ENCODE measurements around the gene CCR5. TPM values are rescaled to one million over a fixed set of nuclear protein-coding genes. Genes with fewer than 3 reads are reported as not detected.

CCR5 gene
- total RNA-seq, 1 experiment from 2014 or later: not detected

- intact Hi-C loops (cut with micrococcal nuclease): no loop called here
- CTCF ChIA-PET: no interaction called here
Measured at GRCh38 chr3:46414739-46415138, 44.0 kb downstream of the CCR5 start.

GRCh38 chr3:46416125-46416810 is 45.5 kb downstream of the CCR5 start:
- POLR2A ChIA-PET (ENCODE audit: unreplicated experiment): no interaction called here
- intact Hi-C loops (cut with micrococcal nuclease): no loop called here
- DNase-seq: no peak
- H4K20me1 ChIP-seq (ENCODE audit: low read length): no peaks in the 10 kb centered on the region
- H3K79me2 ChIP-seq (ENCODE audit: low read length): no peaks in the 10 kb centered on the region
- no peak overlapping the region for H3K27ac ChIP-seq (ENCODE audit: low read length)
- H2AFZ ChIP-seq (ENCODE audit: low read length): no peak overlapping the region
- TF ChIP-seq EZH2phosphoT487 (IDR thresholded peaks at IDR 0.05; ENCODE audit: borderline replicate concordance, low read length) (no peak), EZH2 (IDR thresholded peaks at IDR 0.05; ENCODE audit: low read length, unreplicated experiment) (no peak), CTCF (conservative IDR thresholded peaks at IDR 0.05; ENCODE audit: low read depth, low read length) (no peak)
- H3K4me3 ChIP-seq (ENCODE audit: low read length): no peak overlapping the region
- no peaks in the 10 kb centered on the region for H3F3A ChIP-seq (ENCODE audit: low read length, unreplicated experiment)
- BruUV-seq (replicated peaks): no TSS peak
- H3K36me3 ChIP-seq (ENCODE audit: low read depth, low read length): no peaks in the 10 kb centered on the region
- H3K27me3 ChIP-seq (ENCODE audit: low read length): no peaks in the 10 kb centered on the region
- CTCF ChIA-PET: no interaction called here
- H3K9me3 ChIP-seq (ENCODE audit: low read length): no peaks in the 10 kb centered on the region
- H3K9me2 ChIP-seq (replicated peaks; ENCODE audit: low read length): no peaks in the 10 kb centered on the region
- no peak overlapping the region for H3K4me2 ChIP-seq (ENCODE audit: low read length)
- peaks cover 7% of the 10 kb centered on the region; the same call in 1 of the 2 replicates for H3K4me1 ChIP-seq (ENCODE audit: insufficient read depth, low read length)
- ATAC-seq: no peak
- no peak overlapping the region for H3K9ac ChIP-seq (ENCODE audit: low read length)

More at GRCh38 chr3:46414739-46415138, 44.0 kb downstream of the CCR5 start:
- BruUV-seq (replicated peaks): no TSS peak
- Histone ChIP-seq H3K4me1 (ENCODE audit: insufficient read depth, low read length) (peaks cover 7% of the 10 kb centered on the region; the same call in 1 of the 2 replicates), H3K4me2 (ENCODE audit: low read length) (no peak overlapping the region), H3K36me3 (ENCODE audit: low read depth, low read length) (no peaks in the 10 kb centered on the region), H3K9ac (ENCODE audit: low read length) (no peak overlapping the region), H3K9me2 (replicated peaks; ENCODE audit: low read length) (no peaks in the 10 kb centered on the region), H3K9me3 (ENCODE audit: low read length) (no peaks in the 10 kb centered on the region), H3K27me3 (ENCODE audit: low read length) (no peaks in the 10 kb centered on the region), H2AFZ (ENCODE audit: low read length) (no peak overlapping the region), H3F3A (ENCODE audit: low read length, unreplicated experiment) (no peaks in the 10 kb centered on the region), H3K4me3 (ENCODE audit: low read length) (no peak overlapping the region), H3K79me2 (ENCODE audit: low read length) (no peaks in the 10 kb centered on the region), H3K27ac (ENCODE audit: low read length) (no peak overlapping the region), H4K20me1 (ENCODE audit: low read length) (no peaks in the 10 kb centered on the region)
- DNase-seq (no peak), ATAC-seq (no peak)
- POLR2A ChIA-PET (ENCODE audit: unreplicated experiment): no interaction called here
- no peak for TF ChIP-seq EZH2phosphoT487 (IDR thresholded peaks at IDR 0.05; ENCODE audit: borderline replicate concordance, low read length)
- TF ChIP-seq CTCF (conservative IDR thresholded peaks at IDR 0.05; ENCODE audit: low read depth, low read length): no peak
- no peak for TF ChIP-seq EZH2 (IDR thresholded peaks at IDR 0.05; ENCODE audit: low read length, unreplicated experiment)

DNA sequence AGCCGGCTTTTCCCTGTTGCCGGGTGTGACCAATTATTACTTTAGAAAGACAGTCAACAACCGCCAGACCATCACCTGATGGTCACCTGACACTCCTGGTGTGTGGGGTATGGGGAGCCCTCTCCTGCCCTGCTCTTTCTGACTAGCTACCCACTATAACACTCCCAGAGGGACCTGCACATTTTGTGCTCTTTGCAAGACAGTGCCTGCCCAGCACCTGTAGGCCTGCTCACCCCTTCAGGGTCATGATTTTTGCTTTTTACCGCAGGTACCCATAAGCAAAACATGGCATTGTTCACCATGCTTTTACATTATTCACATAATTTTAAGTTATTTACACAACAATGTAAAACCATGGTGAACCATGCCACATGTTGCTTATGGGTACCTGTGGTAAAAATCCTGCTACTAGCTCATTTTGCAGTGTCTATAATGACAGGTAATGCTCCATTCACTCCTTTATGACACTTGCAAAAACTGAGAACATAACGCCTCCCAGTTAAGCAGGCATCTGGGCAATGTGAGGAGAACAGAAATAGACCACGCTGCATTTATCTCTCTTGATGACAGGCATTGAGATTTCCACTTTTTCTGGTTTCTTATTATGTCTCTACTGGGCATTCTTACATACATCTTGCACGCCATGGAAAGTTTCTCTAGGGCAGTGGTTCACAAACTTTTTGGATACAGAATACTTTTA is 46.2 kb downstream of the CCR5 start:
- no peak overlapping the region for H3K27ac ChIP-seq (ENCODE audit: low read length)
- no peaks in the 10 kb centered on the region for H3F3A ChIP-seq (ENCODE audit: low read length, unreplicated experiment)
- no peaks in the 10 kb centered on the region for H3K36me3 ChIP-seq (ENCODE audit: low read depth, low read length)
- TF ChIP-seq EZH2phosphoT487 (IDR thresholded peaks at IDR 0.05; ENCODE audit: borderline replicate concordance, low read length) (no peak), CTCF (conservative IDR thresholded peaks at IDR 0.05; ENCODE audit: low read depth, low read length) (no peak), EZH2 (IDR thresholded peaks at IDR 0.05; ENCODE audit: low read length, unreplicated experiment) (no peak)
- DNase-seq (no peak), ATAC-seq (no peak)
- BruUV-seq (replicated peaks): no TSS peak
- H3K79me2 ChIP-seq (ENCODE audit: low read length): no peaks in the 10 kb centered on the region
- H3K9me2 ChIP-seq (replicated peaks; ENCODE audit: low read length): no peaks in the 10 kb centered on the region
- H3K9ac ChIP-seq (ENCODE audit: low read length): no peak overlapping the region
- no peak overlapping the region for H2AFZ ChIP-seq (ENCODE audit: low read length)
- H3K4me2 ChIP-seq (ENCODE audit: low read length): no peak overlapping the region
- POLR2A ChIA-PET (ENCODE audit: unreplicated experiment): no interaction called here
- no peaks in the 10 kb centered on the region for H4K20me1 ChIP-seq (ENCODE audit: low read length)
- H3K27me3 ChIP-seq (ENCODE audit: low read length): no peaks in the 10 kb centered on the region
- intact Hi-C loops (cut with micrococcal nuclease): no loop called here
- H3K4me3 ChIP-seq (ENCODE audit: low read length): no peak overlapping the region
- CTCF ChIA-PET: no interaction called here
- H3K4me1 ChIP-seq (ENCODE audit: insufficient read depth, low read length): peaks cover 11% of the 10 kb centered on the region
- H3K9me3 ChIP-seq (ENCODE audit: low read length): no peaks in the 10 kb centered on the region
